IMR-90 (cell line): Measurements from ENCODE around the gene OSBPL1A. TPM values are rescaled to one million over a fixed set of nuclear protein-coding genes. Genes with fewer than 3 reads are reported as not detected.

Source experiments
- ATAC-seq: fragments of 200-7000 bp; cut with Tn5 transposase; 2 replicates; pipeline ENCODE4 v1.9.1; 2020; ENCODE audit warnings: low read depth, mild to moderate bottlenecking, moderate library complexity
- BruUV-seq: library from RNA; stranded (reverse); fragments of 400-500 nt; replicated peaks from 2 replicates; lab custom pipeline; 2021; lab: Mats Ljungman, UMichigan
- CTCF ChIA-PET: fragments of 300-600 bp; formaldehyde crosslinking; extraction: SDS; loops from one replicate; lab custom pipeline; 2021; ENCODE audit warnings: antibody characterized with exemption; lab: Yijun Ruan, JAX
- POLR2A ChIA-PET: fragments of 300-600 bp; sonication (Branson Sonifier 250); formaldehyde crosslinking; loops from one replicate; lab custom pipeline; 2022; ENCODE audit warnings: antibody characterized with exemption; ENCODE audit not compliant: unreplicated experiment; lab: Charles Lee
- DNase-seq: peaks from one replicate; pipeline ENCODE4 v3.0.0; 2013
- H2AFZ ChIP-seq: replicated peaks from 2 replicates; pipeline ENCODE3; 2013; ENCODE audit warnings: low read length, mild to moderate bottlenecking; ENCODE audit not compliant: poor library complexity
- H2AK5ac ChIP-seq: 2 replicates; pipeline ENCODE4 v1.6.1; 2013; ENCODE audit warnings: low read depth, low read length, inconsistent platforms
- H2AK9ac ChIP-seq: replicated peaks from 2 replicates; pipeline ENCODE3; 2013; ENCODE audit warnings: mild to moderate bottlenecking, low read depth, low read length, moderate library complexity; ENCODE audit not compliant: poor library complexity
- H2BK120ac ChIP-seq: 2 replicates; pipeline ENCODE4 v1.6.1; 2013; ENCODE audit warnings: low read depth, low read length, inconsistent platforms
- H2BK15ac ChIP-seq: 3 replicates; pipeline ENCODE4 v1.6.1; 2013; ENCODE audit warnings: low read depth, low read length, inconsistent platforms
- H2BK20ac ChIP-seq: 2 replicates; pipeline ENCODE4 v1.6.1; 2013; ENCODE audit warnings: low read depth, mild to moderate bottlenecking, inconsistent platforms, low read length, moderate library complexity
- H2BK5ac ChIP-seq: 2 replicates; pipeline ENCODE4 v1.6.1; 2013; ENCODE audit warnings: mild to moderate bottlenecking, low read depth, low read length, inconsistent platforms; ENCODE audit not compliant: poor library complexity, severe bottlenecking
- H3K14ac ChIP-seq: replicated peaks from 2 replicates; pipeline ENCODE4 v1.6.1; 2013; ENCODE audit warnings: low read depth, low read length, inconsistent platforms
- H3K18ac ChIP-seq: 2 replicates; pipeline ENCODE4 v1.6.1; 2013; ENCODE audit warnings: low read depth, low read length, control low read depth
- H3K23ac ChIP-seq: 2 replicates; pipeline ENCODE4 v1.6.1; 2013; ENCODE audit warnings: low read depth, low read length, inconsistent platforms
- H3K27ac ChIP-seq: 2 replicates; pipeline ENCODE4 v1.5.1; 2013; ENCODE audit warnings: mild to moderate bottlenecking, control low read depth, low read length; ENCODE audit not compliant: insufficient read depth
- H3K27me3 ChIP-seq: 2 replicates; pipeline ENCODE4 v1.6.1; 2013; ENCODE audit warnings: low read length; ENCODE audit not compliant: control insufficient read depth, insufficient read depth
- H3K36me3 ChIP-seq: 2 replicates; pipeline ENCODE4 v1.6.1; 2013; ENCODE audit warnings: low read length, mixed read lengths; ENCODE audit not compliant: control insufficient read depth, insufficient read depth
- H3K4ac ChIP-seq: 2 replicates; pipeline ENCODE4 v1.6.1; 2013; ENCODE audit warnings: low read depth, low read length, inconsistent platforms
- H3K4me1 ChIP-seq: 2 replicates; pipeline ENCODE4 v1.6.1; 2013; ENCODE audit warnings: low read length, mixed read lengths; ENCODE audit not compliant: control insufficient read depth, insufficient read depth
- H3K4me2 ChIP-seq: 2 replicates; pipeline ENCODE4 v1.6.1; 2013; ENCODE audit warnings: low read depth, mild to moderate bottlenecking, control low read depth, low read length, moderate library complexity
- H3K4me3 ChIP-seq: 2 replicates; pipeline ENCODE4 v1.5.1; 2013; ENCODE audit warnings: low read depth, mild to moderate bottlenecking, control low read depth, low read length, moderate library complexity; ENCODE audit not compliant: insufficient read depth
- H3K56ac ChIP-seq: 2 replicates; pipeline ENCODE4 v1.6.1; 2013; ENCODE audit warnings: low read length, inconsistent platforms; ENCODE audit not compliant: insufficient read depth; ENCODE audit errors: extremely low read depth
- H3K79me1 ChIP-seq, 2 experiments: 2 replicates each; pipeline ENCODE4 v1.6.1; 2013; ENCODE audit warnings: low read length in 2 of 2, inconsistent platforms in 1 of 2, low read depth in 1 of 2
- H3K9ac ChIP-seq: 2 replicates; pipeline ENCODE4 v1.6.1; 2013; ENCODE audit warnings: low read depth, low read length, control low read depth
- H3K9me1 ChIP-seq: 2 replicates; pipeline ENCODE4 v1.6.1; 2013; ENCODE audit warnings: low read length, inconsistent platforms; ENCODE audit not compliant: insufficient read depth
- H3K9me3 ChIP-seq: 2 replicates; pipeline ENCODE4 v1.6.1; 2013; ENCODE audit warnings: low read length; ENCODE audit not compliant: control insufficient read depth, insufficient read depth
- H4K20me1 ChIP-seq: 2 replicates; pipeline ENCODE4 v1.6.1; 2013; ENCODE audit warnings: low read length, inconsistent platforms; ENCODE audit not compliant: insufficient read depth
- H4K5ac ChIP-seq: 2 replicates; pipeline ENCODE4 v1.6.1; 2013; ENCODE audit warnings: mild to moderate bottlenecking, low read depth, low read length, control low read depth
- H4K8ac ChIP-seq, 2 experiments: 2 replicates each; pipeline ENCODE4 v1.6.1; 2013; ENCODE audit warnings: low read depth in 2 of 2, low read length in 2 of 2, control low read depth in 1 of 2, inconsistent platforms in 1 of 2
- H4K91ac ChIP-seq: 2 replicates; pipeline ENCODE4 v1.6.1; 2013; ENCODE audit warnings: low read depth, low read length, inconsistent platforms; ENCODE audit not compliant: insufficient read depth
- FOS ChIP-seq: fragments of 150-350 bp; IDR thresholded peaks from 2 replicates; pipeline ENCODE4 v1.6.1; 2016; ENCODE audit warnings: low read depth, low read length
- NFE2L2 ChIP-seq: fragments of 150-350 bp; IDR thresholded peaks from 2 replicates; pipeline ENCODE4 v1.6.1; 2016; ENCODE audit warnings: low read depth, mild to moderate bottlenecking, low read length
- WGBS, 2 experiments: methylation state at CpG; one replicate each; pipeline versions ENCODE4 v1.1.5 to v1.1.7; 2013; ENCODE audit warnings: missing lambda C conversion rate in 2 of 2; ENCODE audit not compliant: insufficient read length in 1 of 2; ENCODE audit errors: extremely low coverage in 2 of 2; 5-methylcytosine and 5-hydroxymethylcytosine counted together
- dilution Hi-C: fragments of 300-500 bp; cut with HindIII; formaldehyde crosslinking; loops from one replicate; pipeline ENCODE4 v1.14.3; 2018; ENCODE audit warnings: low sequenced_read_pairs; ENCODE audit not compliant: unreplicated experiment
- in situ Hi-C: fragments of 300-500 bp; cut with MboI; formaldehyde crosslinking; loops from 3 replicates; pipeline ENCODE4 v1.14.3; 2019; ENCODE audit warnings: low sequenced_read_pairs, inconsistent platforms, mixed read lengths
- intact Hi-C: fragments of 100-400 bp; cut with micrococcal nuclease; formaldehyde crosslinking; loops from 2 replicates; pipeline ENCODE4 v1.10.0; 2022
- polyA plus RNA-seq, 3 experiments: library from polyadenylated mRNA; depleted of rRNA; stranded (reverse); fragments of >200 nt; gene quantifications; 2 replicates each; pipeline ENCODE4 v1.2.3, GENCODE V29; 2012; ENCODE audit warnings: low replicate concordance in 1 of 3
- total RNA-seq: library from RNA; depleted of rRNA; stranded (reverse); fragments of >200 nt; gene quantifications from 2 replicates; pipeline ENCODE4 v1.2.3, GENCODE V29; 2012

Gene OSBPL1A
- total and polyA plus RNA-seq, 2 of the 4 experiments (the other 2 are of a cell fraction): 29.4 to 70.4 TPM

GRCh38 chr18:24212939-24213338 is 184.7 kb downstream of the OSBPL1A start:
- no peak overlapping the region for H2AK9ac ChIP-seq
- intact Hi-C loops: no loop called here
- H2BK20ac ChIP-seq: no peak overlapping the region
- ChIA-PET CTCF (interaction anchor here (0.8 kb wide), 1 partner anchor 16 kb away, joined by 3 read pairs; no protein-coding TSS in a partner anchor), POLR2A (interaction anchor here (1.7 kb wide), 1 partner anchor 74 kb away, joined by 5 read pairs; the partner anchor contains the start of gene CABYR)
- peaks cover 10% of the 10 kb centered on the region; the same call in 1 of the 2 replicates for H3K4me1 ChIP-seq
- H3K27me3 ChIP-seq: no peaks in the 10 kb centered on the region
- H3K4me2 ChIP-seq: peak overlapping the region; percentile 47; the same call in 1 of the 2 replicates
- ATAC-seq (peak; percentile 90), DNase-seq (peak; percentile 96)
- in situ Hi-C loops: no loop called here
- H3K36me3 ChIP-seq: no peaks in the 10 kb centered on the region
- H2AK5ac ChIP-seq: no peak overlapping the region
- H3K56ac ChIP-seq: no peak overlapping the region
- H4K8ac ChIP-seq: no peak overlapping the region
- no peaks in the 10 kb centered on the region for H3K9me3 ChIP-seq
- no peak overlapping the region for H2BK15ac ChIP-seq
- no peak overlapping the region for H2AFZ ChIP-seq
- peaks cover 0 to 21% of the 10 kb centered on the region in 2 experiments; a peak in 2 of 4 replicates for H3K79me1 ChIP-seq
- H2BK120ac ChIP-seq: no peak overlapping the region
- no peak overlapping the region for H3K9ac ChIP-seq
- TF ChIP-seq NFE2L2: no peak
- TF ChIP-seq FOS: peak; percentile 70; the same call in 1 of the 2 replicates
- no peak overlapping the region; the same call in 1 of the 2 replicates for H3K18ac ChIP-seq
- no peaks in the 10 kb centered on the region for H4K20me1 ChIP-seq
- no peak overlapping the region for H4K5ac ChIP-seq
- WGBS, 2 experiments: no CpG with 5 or more reads among the region's 6 CpGs
- H3K4me3 ChIP-seq: no peak overlapping the region
- H3K14ac ChIP-seq: no peak overlapping the region
- H2BK5ac ChIP-seq: peak overlapping the region; percentile 81
- H3K27ac ChIP-seq: peak overlapping the region; percentile 21; the same call in 1 of the 2 replicates
- peaks cover 5% of the 10 kb centered on the region; the same call in 1 of the 2 replicates for H3K9me1 ChIP-seq
- no peak overlapping the region for H3K23ac ChIP-seq
- dilution Hi-C loops: no loop called here
- H4K91ac ChIP-seq: no peak overlapping the region
- H3K4ac ChIP-seq: no peak overlapping the region
- BruUV-seq: no TSS peak
